HG03571 (cell line): Measurements from ENCODE around the gene TMEM183A.

ENCODE experiments used
- ATAC-seq: cut with Tn5 transposase; IDR thresholded peaks from one replicate; pipeline ENCODE4 v1.9.1; 2021; ENCODE audit not compliant: unreplicated experiment

The TMEM183A gene

DNA sequence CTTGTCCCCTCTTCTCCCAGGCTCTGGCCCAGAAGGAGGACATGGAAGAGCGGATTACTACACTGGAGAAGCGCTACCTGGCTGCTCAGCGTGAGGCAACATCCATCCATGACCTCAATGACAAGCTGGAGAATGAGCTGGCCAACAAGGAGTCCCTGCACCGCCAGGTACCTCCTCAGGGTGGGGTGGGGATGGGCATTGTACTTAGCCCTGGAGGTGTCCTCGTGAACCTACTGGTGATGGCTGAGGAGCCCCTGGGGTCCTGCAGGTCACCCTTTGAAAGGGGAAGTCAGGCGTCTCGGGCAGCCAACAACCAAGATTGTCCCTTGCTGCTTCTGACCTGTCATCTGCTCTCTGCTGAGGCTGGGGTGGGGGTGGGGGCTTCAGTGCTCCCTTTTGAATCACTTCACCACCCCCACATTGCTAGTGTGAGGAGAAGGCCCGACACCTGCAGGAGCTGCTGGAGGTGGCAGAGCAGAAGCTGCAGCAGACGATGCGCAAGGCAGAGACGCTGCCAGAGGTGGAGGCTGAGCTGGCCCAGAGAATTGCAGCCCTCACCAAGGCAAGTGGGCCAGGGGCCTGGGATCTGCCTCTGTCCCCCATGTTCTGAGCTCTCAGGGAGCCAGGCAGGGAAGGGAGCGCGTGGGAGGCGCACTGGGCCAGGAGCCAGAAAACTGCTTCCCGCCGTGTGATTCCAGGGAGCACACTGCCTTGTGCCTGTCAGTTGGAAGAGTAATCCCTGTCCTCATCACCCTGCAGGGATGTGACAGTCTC lies 38.8 kb downstream of the TMEM183A start:
- ATAC-seq = no peak

DNA sequence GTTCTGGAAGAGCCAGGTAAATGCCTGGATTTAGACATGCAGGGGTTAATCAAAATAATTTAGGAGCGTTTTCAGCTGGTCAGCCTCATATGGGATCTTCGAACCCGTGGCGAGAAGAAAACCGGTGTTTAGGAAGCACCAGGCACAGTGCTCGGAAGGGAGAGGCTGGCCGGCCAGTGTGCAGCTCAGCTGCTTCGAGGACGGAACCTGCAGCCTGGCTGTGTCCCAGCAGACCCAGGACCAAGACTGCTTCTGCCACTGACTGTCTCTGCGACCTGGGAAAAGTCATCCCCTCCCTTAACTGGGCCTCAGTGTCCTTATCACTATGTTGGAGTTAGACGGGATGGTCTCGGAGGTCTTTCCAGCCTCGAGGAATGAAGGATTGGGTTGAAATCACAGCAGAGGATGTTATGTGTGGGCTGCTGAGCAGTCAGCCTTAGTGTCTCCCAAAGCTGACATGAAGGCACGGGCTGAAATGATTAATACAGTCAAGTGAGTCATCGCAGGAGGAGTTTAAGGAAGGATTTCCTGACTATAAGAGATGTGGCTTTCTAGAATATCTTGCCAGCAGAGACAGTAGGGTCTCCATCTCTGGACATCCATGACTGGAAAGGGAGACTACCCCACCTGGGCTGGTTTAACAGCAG lies 39.9 kb downstream of the TMEM183A start:
- ATAC-seq = no peak

DNA sequence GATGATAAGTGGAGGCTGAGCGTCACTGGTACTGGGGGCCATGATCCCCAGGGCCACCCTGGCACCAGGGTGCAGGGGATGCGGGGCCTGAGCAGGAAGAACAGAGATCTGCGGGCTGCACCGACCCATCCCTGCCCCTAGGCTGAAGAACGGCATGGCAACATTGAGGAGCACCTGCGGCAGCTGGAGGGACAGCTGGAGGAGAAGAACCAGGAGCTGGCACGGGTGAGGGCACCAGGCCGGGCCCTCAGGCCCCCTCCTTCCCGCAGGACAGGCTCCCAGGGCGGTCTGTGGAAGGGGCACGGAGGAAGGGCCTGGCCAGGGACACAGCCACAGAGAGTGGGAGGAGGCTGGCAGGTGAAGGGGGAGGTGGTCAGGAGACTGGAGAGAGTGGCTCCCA lies 40.9 kb downstream of the TMEM183A start:
- no peak for ATAC-seq

DNA sequence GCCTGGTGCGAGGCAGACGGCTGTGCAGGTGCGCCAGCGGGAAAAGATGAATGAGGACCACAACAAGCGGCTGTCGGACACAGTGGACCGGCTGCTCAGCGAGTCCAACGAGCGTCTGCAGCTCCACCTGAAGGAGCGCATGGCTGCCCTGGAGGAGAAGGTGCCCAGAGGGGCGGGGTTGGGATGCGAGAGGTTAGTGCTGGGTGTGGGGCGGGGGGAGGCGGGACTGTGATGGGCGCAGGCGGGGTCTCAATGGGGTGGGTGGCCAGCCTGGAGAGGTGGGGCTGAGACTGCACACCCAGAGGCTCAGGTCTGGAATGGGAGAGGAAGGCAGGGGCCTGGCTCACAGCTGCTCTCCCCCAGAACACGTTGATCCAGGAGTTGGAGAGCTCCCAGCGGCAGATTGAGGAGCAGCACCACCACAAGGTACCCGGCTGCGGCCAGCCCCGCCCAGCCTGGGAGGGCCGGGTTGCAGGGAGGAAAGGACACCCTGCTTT lies 41.4 kb downstream of the TMEM183A start:
- no peak for ATAC-seq

DNA sequence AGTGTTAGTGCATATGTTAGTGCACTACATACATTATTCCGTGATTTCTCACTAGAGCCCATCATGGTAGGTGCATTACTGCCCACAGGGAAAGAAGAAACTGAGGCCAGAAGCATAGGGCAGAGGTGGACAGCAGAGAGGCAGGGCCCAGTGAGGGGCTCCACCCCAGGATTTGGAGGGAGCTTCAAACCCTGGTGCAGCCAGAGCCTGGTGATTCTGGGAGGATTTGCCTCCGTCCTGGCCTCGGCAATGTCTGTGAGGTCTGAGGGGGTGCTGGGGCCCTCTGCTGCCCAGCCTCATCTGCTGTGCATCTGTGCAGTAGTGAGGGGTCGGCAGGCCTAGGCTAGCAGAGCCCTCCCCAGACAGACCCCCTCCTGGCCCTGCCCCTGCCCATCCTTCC lies 41.9 kb downstream of the TMEM183A start:
- ATAC-seq = no peak

DNA sequence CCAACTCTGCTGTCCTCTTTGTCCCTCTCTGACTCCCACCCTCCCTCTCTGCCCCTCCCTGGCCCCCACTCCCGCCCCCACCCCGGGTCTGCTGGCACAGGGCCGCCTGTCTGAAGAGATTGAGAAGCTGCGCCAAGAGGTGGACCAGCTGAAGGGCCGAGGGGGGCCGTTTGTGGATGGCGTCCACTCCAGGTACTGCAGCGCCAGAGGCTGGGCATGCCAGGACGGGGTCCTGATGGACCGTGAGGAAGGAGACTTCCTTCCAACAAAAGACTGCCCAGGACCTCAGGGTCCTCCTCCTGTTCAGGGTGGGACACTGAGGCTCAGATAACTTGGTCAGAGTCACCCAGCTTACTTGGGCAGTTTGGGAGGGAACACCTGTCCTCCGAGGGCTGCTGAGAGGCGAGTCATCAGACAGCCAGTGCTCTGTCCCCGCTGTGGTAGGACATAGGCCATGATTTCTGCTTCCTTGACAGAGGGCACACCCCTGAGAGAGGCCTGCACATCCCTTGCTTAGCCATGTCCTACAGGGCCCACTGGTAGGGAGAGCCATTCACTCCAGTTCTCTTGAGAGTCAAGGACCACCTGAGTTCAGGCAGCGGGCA lies 42.5 kb downstream of the TMEM183A start:
- no peak for ATAC-seq

DNA sequence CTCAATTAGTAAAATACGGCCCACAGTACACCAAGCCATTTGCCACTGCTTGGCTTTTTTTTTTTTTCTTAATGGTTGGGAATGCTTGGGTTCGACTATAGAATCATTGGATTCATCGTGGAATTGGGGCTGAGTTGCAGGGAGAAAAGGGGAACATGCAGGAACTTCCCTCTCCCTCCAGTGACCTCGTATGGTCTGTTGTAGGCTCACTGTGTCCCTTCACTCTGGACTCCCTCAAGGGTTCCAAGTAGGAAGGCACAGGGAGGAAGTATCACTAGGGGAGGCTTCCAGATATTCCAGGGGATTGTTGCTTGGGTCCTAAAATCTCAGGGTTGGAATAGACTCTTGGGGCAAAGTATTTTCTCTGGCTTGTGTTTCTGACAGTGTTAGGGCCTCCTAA lies 43.7 kb downstream of the TMEM183A start:
- ATAC-seq = no peak

DNA sequence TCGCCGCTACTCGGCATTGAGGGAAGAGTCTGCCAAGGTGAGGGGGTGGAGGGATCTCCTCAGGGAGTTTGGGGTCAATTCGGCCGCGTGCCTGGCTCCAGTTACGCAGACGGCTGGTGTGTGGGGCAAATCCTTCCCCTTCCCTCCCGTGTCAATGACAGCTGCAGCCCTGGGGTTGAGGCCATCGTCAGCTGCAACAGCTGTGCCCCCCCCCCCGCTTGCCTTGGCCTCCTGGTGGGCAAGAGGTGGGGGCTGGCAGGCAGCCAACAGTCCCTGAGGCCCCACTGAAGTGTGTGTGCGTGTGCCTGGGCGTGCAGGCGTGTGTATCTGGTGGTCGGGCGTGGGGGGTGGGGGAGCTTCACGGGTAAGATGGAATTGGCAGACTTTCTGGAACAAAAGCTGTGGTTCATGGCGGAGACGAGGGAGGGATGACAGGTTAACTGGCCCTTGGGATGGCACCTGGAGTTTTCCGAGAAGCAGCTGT lies 44.7 kb downstream of the TMEM183A start:
- ATAC-seq = no peak

DNA sequence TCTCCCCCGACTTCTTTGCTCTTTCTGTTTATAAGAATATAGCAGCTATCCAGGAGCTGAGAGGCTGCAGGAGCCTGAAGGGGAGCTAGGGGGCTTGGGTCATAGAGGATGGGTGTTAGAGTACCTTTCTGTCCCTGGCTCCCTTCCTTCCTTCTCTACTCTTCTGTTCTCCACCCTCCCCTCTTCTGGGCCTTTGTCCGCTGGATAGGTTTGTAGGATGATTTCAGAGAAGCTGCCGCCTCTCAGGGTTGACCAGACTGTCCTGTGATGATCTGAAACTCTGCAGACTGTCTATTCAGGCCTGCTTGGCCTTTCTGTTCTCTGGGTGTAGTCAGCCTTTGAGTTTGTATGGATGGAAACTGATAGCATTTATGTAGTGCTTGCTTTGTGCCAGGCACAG lies 45.4 kb downstream of the TMEM183A start:
- ATAC-seq = no peak

DNA sequence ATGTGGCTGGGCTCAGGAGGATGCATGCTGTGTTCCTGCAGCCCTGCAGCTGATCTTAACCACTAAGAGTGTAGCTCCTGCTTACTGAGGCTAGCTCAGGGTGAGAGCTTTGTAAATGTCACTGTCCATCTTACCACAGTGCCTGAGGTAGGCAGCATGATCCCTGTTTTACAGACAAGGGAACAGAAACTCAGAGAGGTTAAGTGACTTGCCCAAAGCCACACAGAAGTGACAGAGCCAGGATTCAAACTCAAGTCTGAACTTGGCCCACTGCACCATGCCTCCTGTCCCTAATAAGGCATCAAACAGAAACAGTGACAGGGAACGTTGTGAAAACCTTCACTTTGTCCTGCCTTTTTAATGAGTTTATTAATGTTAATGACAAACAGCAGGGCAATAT lies 47.0 kb downstream of the TMEM183A start:
- ATAC-seq = no peak

DNA sequence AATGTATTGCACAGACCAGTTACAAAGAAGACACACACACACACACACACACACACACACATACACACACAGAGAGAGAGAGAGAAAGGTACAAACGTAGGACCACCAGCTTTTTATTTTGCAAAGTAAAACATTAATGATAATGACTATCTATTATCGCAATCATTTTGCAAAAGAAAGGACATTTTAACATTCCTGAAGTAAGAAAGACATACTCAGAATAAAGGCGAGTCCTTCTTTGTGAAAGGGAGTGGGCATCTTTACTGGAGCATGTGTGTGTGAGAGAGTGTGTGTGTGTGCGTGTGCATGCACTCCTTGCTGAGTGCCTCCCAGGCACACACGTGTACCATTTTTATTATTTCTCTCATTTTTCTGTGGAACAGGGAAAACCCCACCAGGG lies 47.5 kb downstream of the TMEM183A start:
- ATAC-seq = no peak

DNA sequence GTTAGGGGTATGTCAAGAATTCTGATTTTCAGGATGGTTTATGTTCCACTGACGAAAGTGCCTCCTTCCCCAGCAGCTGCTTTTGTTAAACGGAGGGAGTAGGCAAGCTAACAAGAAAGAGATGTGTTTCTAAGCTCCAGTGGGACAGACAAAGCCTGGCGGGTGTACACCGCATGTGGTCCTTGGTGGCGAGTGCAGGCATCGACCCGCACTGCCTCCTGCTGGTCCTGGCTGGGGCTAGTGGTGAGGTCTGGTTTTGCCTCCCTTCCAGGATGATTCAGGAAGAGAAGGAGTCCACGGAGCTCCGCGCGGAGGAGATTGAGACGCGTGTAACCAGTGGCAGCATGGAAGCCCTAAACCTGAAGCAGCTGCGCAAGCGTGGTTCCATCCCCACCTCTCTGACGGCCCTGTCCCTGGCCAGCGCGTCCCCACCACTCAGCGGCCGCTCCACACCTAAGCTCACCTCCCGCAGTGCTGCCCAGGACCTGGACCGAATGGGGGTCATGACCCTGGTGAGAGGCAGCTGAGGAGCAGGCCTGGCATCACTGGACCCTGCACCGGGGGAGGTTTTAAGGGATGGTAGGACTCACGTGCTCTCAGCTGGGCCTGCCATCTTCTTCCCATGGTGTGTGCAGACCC lies 48.1 kb downstream of the TMEM183A start:
- no peak for ATAC-seq

DNA sequence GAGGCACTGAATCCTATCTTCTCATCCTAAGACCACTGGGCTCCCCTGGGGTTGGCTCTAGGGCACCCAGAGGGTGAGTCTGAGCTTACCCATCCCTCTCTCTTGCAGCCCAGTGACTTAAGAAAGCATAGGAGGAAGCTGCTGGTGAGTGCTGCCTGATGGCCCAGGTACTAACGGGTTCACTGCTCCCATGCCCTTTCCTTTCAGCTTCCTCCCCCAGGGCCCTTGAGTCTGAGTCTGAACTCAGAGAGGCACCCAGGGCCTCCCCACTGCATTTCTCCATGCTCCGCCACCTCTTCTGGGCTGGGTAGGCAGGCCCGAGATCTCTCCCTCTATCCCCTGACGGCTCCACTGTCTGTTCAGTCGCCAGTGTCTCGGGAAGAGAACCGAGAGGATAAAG lies 48.8 kb downstream of the TMEM183A start:
- ATAC-seq = no peak

DNA sequence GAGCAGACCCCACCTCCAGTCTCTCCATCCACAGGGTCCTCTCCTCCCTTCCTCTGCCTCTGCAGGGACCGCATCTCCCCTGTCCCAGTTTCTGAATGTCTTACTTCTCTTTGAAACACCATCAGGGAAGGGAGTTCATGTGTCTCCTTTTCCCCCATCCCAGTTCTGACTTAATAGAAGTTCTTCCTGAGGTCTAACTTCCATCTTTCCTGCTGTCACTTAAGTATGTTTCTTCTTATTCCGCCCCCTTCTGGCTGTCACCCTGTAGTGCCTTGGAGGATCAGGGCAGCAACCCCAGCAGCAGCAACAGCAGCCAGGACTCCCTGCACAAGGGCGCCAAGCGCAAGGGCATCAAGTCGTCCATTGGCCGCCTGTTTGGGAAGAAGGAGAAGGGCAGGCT lies 49.3 kb downstream of the TMEM183A start:
- no peak for ATAC-seq

DNA sequence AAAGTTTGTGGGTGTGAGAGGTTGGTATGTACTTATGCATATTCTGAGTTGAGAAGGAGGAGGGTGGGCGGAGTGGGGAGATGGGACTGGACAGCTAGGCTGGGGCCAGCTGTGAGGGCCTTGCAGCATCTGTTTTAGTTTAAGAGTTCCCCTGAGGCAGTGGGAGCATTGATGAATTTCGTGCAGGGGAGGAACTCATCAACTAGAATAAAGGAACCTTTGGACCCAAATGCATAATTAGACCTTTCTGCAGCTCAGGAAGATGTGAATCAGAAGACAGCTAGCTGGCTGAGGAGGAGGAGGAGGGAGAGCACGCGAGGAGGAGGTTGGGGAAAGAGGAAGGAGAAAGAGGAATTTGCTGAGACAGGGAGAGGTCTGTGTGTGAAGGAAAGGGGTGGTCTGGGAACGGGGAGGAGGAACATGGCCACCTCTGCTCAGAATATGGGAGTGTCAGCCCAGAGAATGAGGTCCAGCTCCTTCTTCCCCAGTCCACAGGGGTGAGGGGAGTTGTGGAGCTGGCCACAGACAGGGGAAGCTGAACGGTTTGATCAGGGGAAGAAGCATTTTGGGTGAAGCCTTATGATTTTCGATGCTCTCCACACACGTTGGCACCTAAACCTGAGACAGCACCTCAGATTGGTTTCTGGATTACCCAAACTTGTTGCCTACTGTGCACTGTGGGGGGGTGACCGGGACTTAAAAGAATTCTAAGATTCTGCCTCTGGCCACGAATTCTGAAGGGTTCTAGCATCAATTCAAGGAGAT lies 50.9 kb downstream of the TMEM183A start:
- ATAC-seq = no peak

DNA sequence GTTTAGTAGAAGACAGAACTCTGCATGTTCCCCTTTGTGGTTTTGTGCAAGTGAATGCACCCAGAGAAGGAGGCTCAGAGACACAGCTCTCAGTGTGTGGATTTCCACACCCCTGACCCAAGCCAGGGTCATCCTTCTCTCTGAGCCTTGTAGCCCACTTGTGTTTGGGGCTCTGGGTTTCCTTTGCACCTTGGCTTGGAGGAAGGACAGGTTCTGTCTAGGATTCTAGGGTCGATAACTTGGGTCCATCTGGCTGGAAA lies 51.4 kb downstream of the TMEM183A start:
- no peak for ATAC-seq

DNA sequence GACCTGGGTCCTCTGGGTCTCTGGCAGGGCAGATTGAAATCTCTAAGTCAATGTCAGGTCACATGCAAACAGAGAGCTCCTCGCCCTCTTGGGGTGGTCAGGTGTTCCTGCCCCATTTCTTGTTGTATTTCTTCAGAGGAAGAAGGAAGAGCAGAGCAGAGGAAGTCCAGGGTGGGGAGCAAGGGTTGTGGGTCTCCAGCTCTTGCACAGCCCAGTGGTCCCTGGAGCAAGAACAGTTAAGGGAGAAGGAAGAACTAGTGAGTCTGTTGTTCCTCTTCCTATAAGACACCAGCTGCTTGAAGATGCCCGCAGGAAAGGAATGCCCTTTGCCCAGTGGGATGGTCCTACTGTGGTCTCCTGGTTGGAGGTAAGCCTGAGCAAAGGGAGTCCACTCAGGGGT lies 52.3 kb downstream of the TMEM183A start:
- no peak for ATAC-seq

DNA sequence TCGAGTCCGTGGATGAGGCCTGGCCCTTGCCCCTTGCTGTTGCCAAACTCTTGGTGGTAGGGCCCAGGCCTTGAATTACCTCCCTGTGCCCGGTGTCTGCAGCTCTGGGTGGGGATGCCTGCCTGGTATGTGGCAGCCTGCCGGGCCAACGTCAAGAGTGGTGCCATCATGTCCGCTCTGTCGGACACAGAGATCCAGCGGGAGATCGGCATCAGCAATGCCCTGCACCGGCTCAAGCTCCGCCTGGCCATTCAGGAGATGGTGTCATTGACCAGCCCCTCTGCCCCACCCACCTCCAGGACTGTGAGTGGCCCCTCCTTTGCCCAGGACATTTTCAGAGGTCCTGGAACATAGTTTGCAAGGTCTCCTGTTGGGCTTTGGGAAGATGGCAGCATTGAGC lies 52.9 kb downstream of the TMEM183A start:
- no peak for ATAC-seq

DNA sequence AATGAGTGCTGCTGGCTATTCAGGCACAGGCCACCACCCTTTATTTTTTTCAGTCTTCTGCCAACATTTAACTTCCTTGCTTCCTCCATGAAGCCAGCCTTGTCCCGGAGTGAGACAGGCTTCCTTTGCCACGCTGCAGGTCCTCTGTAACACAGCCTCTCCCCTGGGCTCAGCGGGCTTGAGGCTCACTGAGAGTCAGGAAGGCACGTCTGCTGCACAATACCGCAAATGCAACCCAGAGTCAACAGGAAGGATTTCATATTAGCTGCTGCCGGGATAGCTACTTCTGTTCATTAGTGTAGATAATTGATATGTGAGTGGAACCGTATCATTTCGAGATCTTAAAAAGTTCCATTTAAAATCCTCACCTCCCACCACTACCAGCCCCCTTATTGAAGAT lies 56.1 kb downstream of the TMEM183A start:
- ATAC-seq = no peak

DNA sequence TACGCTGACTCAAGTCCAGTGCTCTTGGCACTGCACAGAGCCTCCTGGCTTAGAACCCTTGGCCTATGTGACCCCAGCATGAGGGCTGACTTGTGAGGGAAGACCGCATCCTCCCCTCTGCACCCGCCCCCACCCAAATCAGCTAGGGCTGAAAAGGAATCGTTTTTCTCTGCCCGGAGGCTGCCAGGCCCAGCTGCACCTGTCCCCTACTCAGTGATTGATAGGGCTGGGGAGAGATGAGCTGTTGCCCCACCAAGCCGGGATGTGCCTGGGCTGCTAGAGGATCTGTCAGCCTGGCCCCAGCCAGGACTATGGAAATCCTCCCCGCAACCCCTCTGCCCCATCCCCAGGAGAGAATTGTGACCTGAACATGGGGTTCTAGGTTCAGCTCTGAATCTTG lies 58.0 kb downstream of the TMEM183A start:
- no peak for ATAC-seq

DNA sequence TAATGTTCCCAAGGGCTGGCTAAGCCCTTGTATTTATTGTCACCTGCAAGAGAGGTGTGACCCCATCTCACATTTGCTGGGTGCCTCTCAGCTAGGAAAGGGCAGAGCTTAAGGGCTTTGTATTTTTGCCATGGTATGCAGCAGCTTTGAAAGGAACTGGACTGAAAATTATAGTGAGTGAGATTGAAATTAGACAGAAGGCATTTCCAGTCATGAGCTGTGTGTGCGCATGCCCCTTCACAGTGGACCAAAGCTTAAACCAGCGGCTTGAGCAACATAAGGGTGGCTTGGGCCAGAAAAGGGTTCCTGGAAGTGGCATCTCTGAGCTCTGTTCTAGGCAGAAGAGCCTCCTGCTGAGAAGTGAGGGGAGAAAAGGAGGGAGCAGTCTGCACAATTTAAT lies 58.8 kb downstream of the TMEM183A start:
- no peak for ATAC-seq
